Esophagus squamous epithelium (tissue), 4 donors: Measurements from ENCODE around the gene TPO.

ENCODE experiments used
- CTCF ChIP-seq, 6 experiments: fragments of 450-650 bp in 4 of 6; fragments of 200-600 bp in 2 of 6; sonication (generic) in 2 of 6; IDR thresholded peaks; one replicate each; pipeline ENCODE4 v1.5.1; 2016 to 2019; ENCODE audit warnings: antibody characterized with exemption in 6 of 6, mild to moderate bottlenecking in 4 of 6, moderate library complexity in 4 of 6
- POLR2A ChIP-seq, 4 donors: fragments of 450-650 bp; IDR thresholded peaks; one replicate each; pipeline ENCODE4 v1.6.1; 2017; ENCODE audit warnings: antibody characterized with exemption in 4 of 4, mild to moderate bottlenecking in 4 of 4, moderate library complexity in 3 of 4

DNA sequence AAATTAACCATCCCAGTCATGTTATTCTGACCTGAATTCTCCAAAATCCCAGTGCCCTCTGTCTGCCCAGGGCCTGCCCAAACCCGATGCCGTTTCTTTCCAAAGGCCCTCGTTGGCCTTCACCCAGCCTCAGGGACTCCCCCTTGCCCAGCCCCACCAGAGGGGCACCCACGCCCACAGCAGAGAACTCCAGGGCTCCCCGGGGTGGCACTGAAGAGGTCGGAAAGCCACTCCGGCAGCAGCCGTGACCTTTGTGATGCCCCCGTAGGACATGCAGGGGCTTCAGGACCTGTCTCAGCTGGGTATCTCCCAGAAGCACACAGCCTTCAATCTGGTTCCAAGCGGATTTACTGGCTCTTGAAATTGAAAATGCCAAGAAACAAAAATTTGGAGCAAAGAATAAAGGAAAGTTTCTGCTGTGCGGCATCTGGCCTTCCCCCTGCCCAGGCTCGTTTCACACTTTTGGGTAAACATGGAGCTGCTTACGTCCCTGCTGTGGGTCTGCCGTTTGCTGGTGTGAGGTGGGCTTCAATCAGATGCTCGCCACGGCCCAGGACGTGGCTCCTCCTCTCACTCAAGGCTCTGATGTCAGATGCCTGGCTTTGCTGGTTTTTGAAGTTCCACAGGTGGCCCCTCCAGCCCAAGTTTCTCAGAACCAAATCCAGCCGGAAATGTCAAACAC, 101.3 kb downstream of the TPO start:
- TF ChIP-seq CTCF (IDR thresholded peaks at IDR 0.05) (no peak), POLR2A (IDR thresholded peaks at IDR 0.05) (no peak)
